MM.1S (cell line): ENCODE measurements around the gene HOXB7.

Experiments used
- DNase-seq: peaks from one replicate; pipeline ENCODE4 v3.0.0-alpha.2; 2015
- H2AFZ ChIP-seq: fragments of 300-600 bp; sonication (generic); 2 replicates; pipeline ENCODE4 v1.6.0; 2016; ENCODE audit warnings: antibody characterized with exemption, low read length
- H3F3A ChIP-seq: fragments of 300-600 bp; sonication (generic); 2 replicates; pipeline ENCODE4 v1.6.1; 2016; ENCODE audit warnings: mild to moderate bottlenecking, antibody characterized with exemption, low read length, moderate library complexity, mixed read lengths; ENCODE audit not compliant: insufficient read depth
- H3K27ac ChIP-seq: fragments of 300-600 bp; sonication (generic); 2 replicates; pipeline ENCODE4 v1.5.1; 2016; ENCODE audit warnings: mild to moderate bottlenecking, low read length
- H3K27me3 ChIP-seq: fragments of 300-600 bp; sonication (generic); replicated peaks from 2 replicates; pipeline ENCODE4 v1.6.0; 2016; ENCODE audit warnings: low read length; ENCODE audit not compliant: insufficient read depth
- H3K36me3 ChIP-seq: fragments of 300-600 bp; sonication (generic); replicated peaks from 2 replicates; pipeline ENCODE4 v1.6.1; 2016; ENCODE audit warnings: mild to moderate bottlenecking, low read length, mixed read lengths; ENCODE audit not compliant: insufficient read depth
- H3K4me1 ChIP-seq: fragments of 300-600 bp; sonication (generic); 2 replicates; pipeline ENCODE4 v1.6.1; 2016; ENCODE audit warnings: low read length, mixed read lengths
- H3K4me2 ChIP-seq: fragments of 300-600 bp; sonication (generic); 2 replicates; pipeline ENCODE4 v1.6.0; 2016; ENCODE audit warnings: low read depth, low read length
- H3K4me3 ChIP-seq: fragments of 300-600 bp; sonication (generic); 2 replicates; pipeline ENCODE4 v1.5.1; 2016; ENCODE audit warnings: low read length, mixed read lengths
- H3K79me2 ChIP-seq: fragments of 300-600 bp; sonication (generic); 2 replicates; pipeline ENCODE4 v1.6.1; 2016; ENCODE audit warnings: mixed run types, low read length, mixed read lengths
- H3K9ac ChIP-seq: fragments of 300-600 bp; sonication (generic); 2 replicates; pipeline ENCODE4 v1.6.1; 2016; ENCODE audit warnings: low read length, mixed read lengths
- H3K9me2 ChIP-seq: fragments of 300-600 bp; sonication (generic); replicated peaks from 2 replicates; pipeline ENCODE4 v1.6.1; 2016; ENCODE audit warnings: mild to moderate bottlenecking, low read length, mixed read lengths; ENCODE audit not compliant: insufficient read depth
- H3K9me3 ChIP-seq: fragments of 300-600 bp; sonication (generic); replicated peaks from 2 replicates; pipeline ENCODE4 v1.6.1; 2016; ENCODE audit warnings: mild to moderate bottlenecking, low read length, mixed read lengths; ENCODE audit not compliant: insufficient read depth
- H4K20me1 ChIP-seq: fragments of 300-600 bp; sonication (generic); 2 replicates; pipeline ENCODE4 v1.6.1; 2016; ENCODE audit warnings: mild to moderate bottlenecking, low read length, moderate library complexity, mixed read lengths; ENCODE audit not compliant: insufficient read depth
- EZH2 ChIP-seq: fragments of 300-600 bp; sonication (generic); optimal IDR thresholded peaks from 2 replicates; pipeline ENCODE3; 2017; ENCODE audit warnings: low read depth, mild to moderate bottlenecking, antibody characterized with exemption, low read length, mixed read lengths
- EZH2phosphoT487 ChIP-seq: fragments of 300-600 bp; sonication (generic); IDR thresholded peaks from 2 replicates; pipeline ENCODE4 v1.6.1; 2018; ENCODE audit warnings: antibody characterized with exemption, low read length
- TF ChIP-seq, protein P1 (sequence below): fragments of 300-600 bp; sonication (generic); IDR thresholded peaks from 2 replicates; pipeline ENCODE4 v1.5.1; 2016; ENCODE audit warnings: antibody characterized with exemption, low read length, mixed read lengths

HOXB7 gene

DNA sequence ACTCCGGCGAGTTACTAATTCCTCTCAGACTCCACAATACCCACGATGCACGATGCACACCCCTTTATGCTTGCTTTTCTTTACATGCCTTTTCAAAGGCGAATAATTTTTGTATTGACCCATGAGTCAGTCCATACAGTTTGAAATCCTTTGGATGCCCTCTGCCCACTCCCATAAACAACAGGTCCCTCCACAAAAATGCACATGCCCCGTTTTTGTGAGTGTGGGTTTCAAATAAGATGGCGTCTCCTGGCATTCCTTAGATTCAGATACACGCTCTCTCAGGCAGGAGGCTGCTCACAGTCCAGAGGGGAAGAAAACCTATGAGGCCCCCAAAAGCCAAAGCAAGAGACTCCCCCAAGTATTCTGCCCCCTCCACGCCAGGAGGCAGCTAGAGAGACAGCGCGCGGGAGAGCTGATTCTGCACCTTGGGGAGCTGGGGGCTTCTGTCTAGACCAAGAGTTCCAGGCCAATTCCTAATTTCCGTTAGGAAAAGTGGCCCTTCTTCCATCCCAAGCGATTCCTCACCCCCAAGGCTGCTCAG, 34.9 kb upstream of the HOXB7 start:
- no peaks in the 10 kb centered on the region for H3K4me1 ChIP-seq
- no peaks in the 10 kb centered on the region for H3K36me3 ChIP-seq
- DNase-seq: no peak
- no peak overlapping the region for H2AFZ ChIP-seq
- H3K27ac ChIP-seq: no peak overlapping the region
- H3F3A ChIP-seq: 0 out of 2 replicates have a peak, but pooled peaks cover 3% of the 10 kb centered on the region
- H3K9me2 ChIP-seq: no peaks in the 10 kb centered on the region
- no peaks in the 10 kb centered on the region for H3K79me2 ChIP-seq
- TF ChIP-seq, protein P1, sequence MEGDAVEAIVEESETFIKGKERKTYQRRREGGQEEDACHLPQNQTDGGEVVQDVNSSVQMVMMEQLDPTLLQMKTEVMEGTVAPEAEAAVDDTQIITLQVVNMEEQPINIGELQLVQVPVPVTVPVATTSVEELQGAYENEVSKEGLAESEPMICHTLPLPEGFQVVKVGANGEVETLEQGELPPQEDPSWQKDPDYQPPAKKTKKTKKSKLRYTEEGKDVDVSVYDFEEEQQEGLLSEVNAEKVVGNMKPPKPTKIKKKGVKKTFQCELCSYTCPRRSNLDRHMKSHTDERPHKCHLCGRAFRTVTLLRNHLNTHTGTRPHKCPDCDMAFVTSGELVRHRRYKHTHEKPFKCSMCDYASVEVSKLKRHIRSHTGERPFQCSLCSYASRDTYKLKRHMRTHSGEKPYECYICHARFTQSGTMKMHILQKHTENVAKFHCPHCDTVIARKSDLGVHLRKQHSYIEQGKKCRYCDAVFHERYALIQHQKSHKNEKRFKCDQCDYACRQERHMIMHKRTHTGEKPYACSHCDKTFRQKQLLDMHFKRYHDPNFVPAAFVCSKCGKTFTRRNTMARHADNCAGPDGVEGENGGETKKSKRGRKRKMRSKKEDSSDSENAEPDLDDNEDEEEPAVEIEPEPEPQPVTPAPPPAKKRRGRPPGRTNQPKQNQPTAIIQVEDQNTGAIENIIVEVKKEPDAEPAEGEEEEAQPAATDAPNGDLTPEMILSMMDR: no peak
- no peak for TF ChIP-seq EZH2
- TF ChIP-seq EZH2phosphoT487: no peak
- no peaks in the 10 kb centered on the region for H3K9me3 ChIP-seq
- no peaks in the 10 kb centered on the region for H4K20me1 ChIP-seq
- H3K9ac ChIP-seq: no peak overlapping the region
- H3K4me3 ChIP-seq: no peak overlapping the region
- H3K27me3 ChIP-seq: peaks cover 21% of the 10 kb centered on the region
- no peak overlapping the region for H3K4me2 ChIP-seq

- no peaks in the 10 kb centered on the region for H3K9me3 ChIP-seq
- H3K4me1 ChIP-seq: no peaks in the 10 kb centered on the region
- no peaks in the 10 kb centered on the region for H3K9me2 ChIP-seq
- no peak overlapping the region for H3K4me2 ChIP-seq
- no peak overlapping the region for H3K27ac ChIP-seq
- no peak overlapping the region for H2AFZ ChIP-seq
- H3K79me2 ChIP-seq: no peaks in the 10 kb centered on the region
- no peak for DNase-seq
- H3K4me3 ChIP-seq: no peak overlapping the region
- H3K27me3 ChIP-seq: peaks cover 26% of the 10 kb centered on the region
- 0 out of 2 replicates have a peak, but pooled peaks cover 3% of the 10 kb centered on the region for H3F3A ChIP-seq
- H3K36me3 ChIP-seq: no peaks in the 10 kb centered on the region
- TF ChIP-seq EZH2phosphoT487 (no peak), EZH2 (no peak)
- TF ChIP-seq, protein P1: no peak
- no peak overlapping the region for H3K9ac ChIP-seq
- H4K20me1 ChIP-seq: no peaks in the 10 kb centered on the region
Observed at GRCh38 chr17:48644910-48645557, 34.2 kb upstream of the HOXB7 start.

DNA sequence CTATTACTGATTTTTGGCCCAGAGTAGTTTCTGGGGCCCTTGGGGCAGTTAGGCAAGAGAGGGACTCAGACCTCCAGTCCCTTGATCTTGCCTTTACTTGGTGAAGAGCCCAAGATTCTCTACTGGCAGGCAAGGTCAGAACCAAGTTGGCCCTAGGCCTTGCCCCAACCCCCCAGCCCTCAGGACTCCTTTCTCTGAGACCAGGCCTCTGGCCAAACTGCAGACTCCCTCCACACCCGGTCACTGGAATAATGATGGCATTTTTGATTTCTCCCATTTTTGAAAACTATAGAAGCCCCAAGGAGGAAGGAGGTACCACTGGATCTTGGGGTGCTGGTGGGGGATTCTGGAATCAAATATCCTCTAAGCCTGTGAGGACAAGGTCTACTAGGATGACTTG, 33.3 kb upstream of the HOXB7 start:
- H3K27ac ChIP-seq: no peak overlapping the region
- H2AFZ ChIP-seq: no peak overlapping the region
- no peaks in the 10 kb centered on the region for H3K9me3 ChIP-seq
- H3K9me2 ChIP-seq: no peaks in the 10 kb centered on the region
- H4K20me1 ChIP-seq: no peaks in the 10 kb centered on the region
- TF ChIP-seq EZH2 (no peak), EZH2phosphoT487 (no peak)
- TF ChIP-seq, protein P1: no peak
- no peak for DNase-seq
- H3K36me3 ChIP-seq: no peaks in the 10 kb centered on the region
- no peak overlapping the region for H3K9ac ChIP-seq
- H3K4me1 ChIP-seq: no peaks in the 10 kb centered on the region
- no peak overlapping the region for H3K4me2 ChIP-seq
- no peaks in the 10 kb centered on the region for H3K79me2 ChIP-seq
- H3K27me3 ChIP-seq: peaks cover 26% of the 10 kb centered on the region
- no peaks in the 10 kb centered on the region for H3F3A ChIP-seq
- H3K4me3 ChIP-seq: no peak overlapping the region
